ENCODE measurements around the gene FAM110A. TPM values are rescaled to one million over a fixed set of nuclear protein-coding genes. Genes with fewer than 3 reads are reported as not detected.

The FAM110A gene
- total and polyA plus RNA-seq, 2 donors (not counting 1 experiment from before 2014, with no cell fraction given): 15.6 to 18.4 TPM

DNA sequence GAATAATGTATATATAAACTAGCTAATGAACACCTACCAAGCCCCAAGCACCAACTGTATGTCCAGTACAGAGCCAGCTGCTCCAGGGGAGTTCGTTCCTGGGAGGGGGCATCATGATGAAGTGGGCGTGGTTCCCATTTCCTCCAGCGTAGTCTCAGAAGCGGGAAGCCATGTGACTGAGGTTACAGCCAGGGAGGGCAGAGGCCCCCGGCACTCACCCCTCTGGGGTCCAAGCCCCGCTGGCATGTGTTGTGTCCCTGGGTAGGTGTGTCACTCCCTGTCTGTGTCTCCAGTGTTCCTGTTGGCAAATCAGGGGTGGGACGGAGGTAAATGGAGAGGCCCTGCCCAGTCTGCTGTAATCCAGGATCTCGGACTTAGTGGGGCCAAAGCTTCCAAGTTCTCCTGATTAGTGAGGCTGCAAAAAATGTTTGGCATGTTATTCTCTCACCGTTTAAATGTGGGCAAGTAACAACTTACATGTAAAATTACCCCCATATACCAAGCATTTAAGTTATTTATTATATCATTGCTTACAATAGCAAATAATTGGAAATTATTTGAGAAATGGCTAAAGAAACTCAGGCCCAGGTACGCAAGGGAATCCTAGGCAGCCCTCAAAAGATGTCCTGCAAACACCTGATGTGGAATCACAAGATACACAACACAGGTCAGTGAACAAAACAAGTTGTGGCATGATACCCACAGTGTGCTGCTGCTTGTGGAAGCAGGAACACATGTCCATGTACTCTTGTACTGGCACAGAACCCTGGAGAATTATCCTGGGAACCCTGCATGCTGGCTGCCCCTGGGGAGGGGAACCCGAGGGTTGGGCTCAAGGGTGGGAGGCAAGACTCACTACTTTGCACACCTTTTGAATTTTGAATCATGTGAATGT, 22.2 kb downstream of the FAM110A start:
- Histone ChIP-seq H3K36me3 (replicated peaks in 1 of 2; ENCODE audit: control extremely low read depth in 1 of 2, control insufficient read depth in 1 of 2, extremely low read depth in 1 of 2, insufficient read depth in 2 of 2, low read length in 1 of 2) (peaks cover 0 to 2% of the 10 kb centered on the region in 2 experiments), H3K9ac (ENCODE audit: low read length) (no peak overlapping the region), H3K79me2 (ENCODE audit: control insufficient read depth, insufficient read depth, low read length) (peaks cover 17% of the 10 kb centered on the region), H3K27me3 (replicated peaks in 1 of 4; ENCODE audit: control extremely low read depth in 1 of 4, control insufficient read depth in 3 of 4, insufficient read depth in 4 of 4, low read length in 3 of 4) (no peaks in the 10 kb centered on the region), H2AFZ (ENCODE audit: insufficient read depth, low read depth, low read length, poor library complexity, severe bottlenecking) (no peak overlapping the region), H3K4me1 (ENCODE audit: control insufficient read depth in 2 of 2, insufficient read depth in 2 of 2, low read length in 2 of 2) (peaks cover 6 to 14% of the 10 kb centered on the region in 2 donors), H3K4me3 (ENCODE audit: control extremely low read depth in 1 of 5, extremely low read depth in 1 of 5, insufficient read depth in 1 of 5, low read depth in 2 of 5, low read length in 4 of 5) (no peak overlapping the region), H3K9me3 (ENCODE audit: control extremely low read depth in 1 of 3, control insufficient read depth in 2 of 3, insufficient read depth in 1 of 3, low read length in 2 of 3) (no peaks in the 10 kb centered on the region), H4K20me1 (ENCODE audit: control insufficient read depth, insufficient read depth, low read length, poor library complexity, severe bottlenecking) (peaks cover 10% of the 10 kb centered on the region), H3K27ac (ENCODE audit: low read length in 2 of 2) (no peak overlapping the region), H3K4me2 (replicated peaks; ENCODE audit: low read depth, low read length, poor library complexity, severe bottlenecking) (no peak overlapping the region)
- ChIA-PET POLR2A (no interaction called here), CTCF (no interaction called here)
- no peak for ATAC-seq (ENCODE audit: low read depth)
- no peaks in the 10 kb centered on the region for H3K9me3 Mint-ChIP-seq (ENCODE audit: insufficient read depth)
- no peak overlapping the region for H3K4me3 Mint-ChIP-seq
- TF ChIP-seq EZH2 (IDR thresholded peaks at IDR 0.05; ENCODE audit: borderline replicate concordance, insufficient read depth, low read depth, low read length, poor library complexity, severe bottlenecking): no peak
- TF ChIP-seq, protein P1, sequence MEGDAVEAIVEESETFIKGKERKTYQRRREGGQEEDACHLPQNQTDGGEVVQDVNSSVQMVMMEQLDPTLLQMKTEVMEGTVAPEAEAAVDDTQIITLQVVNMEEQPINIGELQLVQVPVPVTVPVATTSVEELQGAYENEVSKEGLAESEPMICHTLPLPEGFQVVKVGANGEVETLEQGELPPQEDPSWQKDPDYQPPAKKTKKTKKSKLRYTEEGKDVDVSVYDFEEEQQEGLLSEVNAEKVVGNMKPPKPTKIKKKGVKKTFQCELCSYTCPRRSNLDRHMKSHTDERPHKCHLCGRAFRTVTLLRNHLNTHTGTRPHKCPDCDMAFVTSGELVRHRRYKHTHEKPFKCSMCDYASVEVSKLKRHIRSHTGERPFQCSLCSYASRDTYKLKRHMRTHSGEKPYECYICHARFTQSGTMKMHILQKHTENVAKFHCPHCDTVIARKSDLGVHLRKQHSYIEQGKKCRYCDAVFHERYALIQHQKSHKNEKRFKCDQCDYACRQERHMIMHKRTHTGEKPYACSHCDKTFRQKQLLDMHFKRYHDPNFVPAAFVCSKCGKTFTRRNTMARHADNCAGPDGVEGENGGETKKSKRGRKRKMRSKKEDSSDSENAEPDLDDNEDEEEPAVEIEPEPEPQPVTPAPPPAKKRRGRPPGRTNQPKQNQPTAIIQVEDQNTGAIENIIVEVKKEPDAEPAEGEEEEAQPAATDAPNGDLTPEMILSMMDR (IDR thresholded peaks at IDR 0.05): no peak
- peaks cover 14% of the 10 kb centered on the region for H3K4me1 Mint-ChIP-seq
- no peak overlapping the region for H3K27ac Mint-ChIP-seq
- H3K27me3 Mint-ChIP-seq: no peaks in the 10 kb centered on the region
- WGBS (ENCODE audit: insufficient coverage): 21% methylated on average over 5 of the region's 11 CpGs
- DNase-seq: no peak
- intact Hi-C loops (cut with micrococcal nuclease): no loop called here

DNA sequence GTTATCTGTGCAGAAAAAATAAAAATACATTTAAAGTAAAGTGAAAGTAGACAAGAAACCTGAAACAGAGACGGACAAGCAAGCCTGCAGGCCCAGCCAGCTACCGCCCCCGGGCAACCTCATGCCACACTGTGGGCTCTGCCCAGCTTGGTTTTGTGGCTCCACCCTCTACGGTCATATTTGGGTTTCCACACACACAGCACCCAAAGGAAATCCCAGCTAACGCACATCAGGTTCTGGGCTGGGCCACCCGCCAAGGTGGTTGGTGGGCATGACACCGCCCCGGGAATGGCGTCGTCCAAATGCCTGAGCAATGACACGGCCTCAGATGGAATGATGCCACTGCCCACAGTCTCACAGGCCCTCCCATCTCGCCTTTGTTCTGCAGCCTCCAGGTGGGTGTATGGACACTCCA, 22.9 kb downstream of the FAM110A start:
- no peaks in the 10 kb centered on the region for H3K27me3 ChIP-seq (replicated peaks in 1 of 4; ENCODE audit: control extremely low read depth in 1 of 4, control insufficient read depth in 3 of 4, insufficient read depth in 4 of 4, low read length in 3 of 4)
- Mint-ChIP-seq H3K27me3 (no peaks in the 10 kb centered on the region), H3K27ac (no peak overlapping the region), H3K9me3 (ENCODE audit: insufficient read depth) (no peaks in the 10 kb centered on the region), H3K4me3 (no peak overlapping the region), H3K4me1 (peaks cover 14% of the 10 kb centered on the region)
- peaks cover 12% of the 10 kb centered on the region for H3K79me2 ChIP-seq (ENCODE audit: control insufficient read depth, insufficient read depth, low read length)
- intact Hi-C loops (cut with micrococcal nuclease): no loop called here
- no peak for TF ChIP-seq EZH2 (IDR thresholded peaks at IDR 0.05; ENCODE audit: borderline replicate concordance, insufficient read depth, low read depth, low read length, poor library complexity, severe bottlenecking)
- TF ChIP-seq, protein P1 (IDR thresholded peaks at IDR 0.05): no peak
- no peak overlapping the region for H2AFZ ChIP-seq (ENCODE audit: insufficient read depth, low read depth, low read length, poor library complexity, severe bottlenecking)
- no peak overlapping the region for H3K4me3 ChIP-seq (ENCODE audit: control extremely low read depth in 1 of 5, extremely low read depth in 1 of 5, insufficient read depth in 1 of 5, low read depth in 2 of 5, low read length in 4 of 5)
- H3K9me3 ChIP-seq (ENCODE audit: control extremely low read depth in 1 of 3, control insufficient read depth in 2 of 3, insufficient read depth in 1 of 3, low read length in 2 of 3): no peaks in the 10 kb centered on the region
- H4K20me1 ChIP-seq (ENCODE audit: control insufficient read depth, insufficient read depth, low read length, poor library complexity, severe bottlenecking): peaks cover 10% of the 10 kb centered on the region
- H3K9ac ChIP-seq (ENCODE audit: low read length): no peak overlapping the region
- POLR2A ChIA-PET: no interaction called here
- no peak overlapping the region for H3K4me2 ChIP-seq (replicated peaks; ENCODE audit: low read depth, low read length, poor library complexity, severe bottlenecking)
- CTCF ChIA-PET: no interaction called here
- H3K27ac ChIP-seq (ENCODE audit: low read length in 2 of 2): no peak overlapping the region
- H3K36me3 ChIP-seq (replicated peaks in 1 of 2; ENCODE audit: control extremely low read depth in 1 of 2, control insufficient read depth in 1 of 2, extremely low read depth in 1 of 2, insufficient read depth in 2 of 2, low read length in 1 of 2): peaks cover 0 to 2% of the 10 kb centered on the region in 2 experiments
- DNase-seq (no peak), ATAC-seq (ENCODE audit: low read depth) (no peak)
- WGBS (ENCODE audit: insufficient coverage): 34% methylated on average over 12 of the region's 12 CpGs
- H3K4me1 ChIP-seq (ENCODE audit: control insufficient read depth in 2 of 2, insufficient read depth in 2 of 2, low read length in 2 of 2): peaks cover 6 to 14% of the 10 kb centered on the region in 2 donors

All from B cell (primary cell).